T-cell (primary cell): ENCODE measurements around the gene SRMS. TPM values are rescaled to one million over a fixed set of nuclear protein-coding genes. Genes with fewer than 3 reads are reported as not detected.
"Not testable (repeated sequence)": the region's sequence is repeated elsewhere in the genome, so short reads cannot be mapped to it uniquely, and the experiment has no call there.

ENCODE experiments used
- ATAC-seq, 4 experiments: fragments of 200-7000 bp in 3 of 4; fragments of 150-1000 bp in 1 of 4; cut with Tn5 transposase; replicated peaks in 1 of 4; 1 replicate in 3 of 4; 2 replicates in 1 of 4; pipeline ENCODE4 v1.10.0; 2021; ENCODE audit warnings: moderate library complexity in 3 of 4, mild to moderate bottlenecking in 2 of 4, moderate number of reproducible peaks in 1 of 4
- CTCF ChIA-PET, 2 donors: fragments of 300-600 bp; sonication (Branson Sonifier 250); formaldehyde crosslinking; loops; one replicate each; lab custom pipeline; 2022; ENCODE audit warnings: antibody characterized with exemption in 2 of 2; lab: Charles Lee
- POLR2A ChIA-PET, 2 donors: fragments of 300-600 bp; sonication (Branson Sonifier 250); formaldehyde crosslinking; loops; one replicate each; lab custom pipeline; 2022; ENCODE audit warnings: antibody characterized with exemption in 2 of 2; lab: Charles Lee
- DNase-seq, 35 experiments: peaks; one replicate each; pipeline versions ENCODE4 v3.0.0 to v3.0.0-alpha.2; 2013 to 2023
- H3K27ac ChIP-seq: one replicate; pipeline ENCODE4 v1.5.1; 2013; ENCODE audit warnings: low read length
- H3K27me3 ChIP-seq, 2 experiments: replicated peaks in 1 of 2; 1 replicate in 1 of 2; 2 replicates in 1 of 2; pipeline versions ENCODE4 v1.6.1 to v1.7.0; 2013; ENCODE audit warnings: low read length in 1 of 2, mixed read lengths in 1 of 2; ENCODE audit not compliant: control insufficient read depth in 2 of 2, insufficient read depth in 2 of 2; ENCODE audit errors: extremely low read depth in 1 of 2
- H3K36me3 ChIP-seq, 2 donors: 1 replicate in 1 of 2; 2 replicates in 1 of 2; pipeline versions ENCODE4 v1.6.1 to v1.7.0; 2013; ENCODE audit warnings: low read length in 1 of 2; ENCODE audit not compliant: control insufficient read depth in 2 of 2, insufficient read depth in 1 of 2; ENCODE audit errors: extremely low read depth in 1 of 2
- H3K4me1 ChIP-seq, 2 experiments: 1 replicate in 1 of 2; 2 replicates in 1 of 2; pipeline versions ENCODE4 v1.6.1 to v1.7.0; 2013; ENCODE audit warnings: low read length in 2 of 2, mixed read lengths in 1 of 2; ENCODE audit not compliant: insufficient read depth in 2 of 2, control insufficient read depth in 1 of 2; ENCODE audit errors: extremely low read depth in 1 of 2
- H3K4me3 ChIP-seq, 2 donors: 1 replicate in 1 of 2; 2 replicates in 1 of 2; pipeline versions ENCODE4 v1.5.1 to v1.7.0; 2013; ENCODE audit warnings: mild to moderate bottlenecking in 2 of 2, low read length in 1 of 2, moderate library complexity in 1 of 2; ENCODE audit not compliant: control insufficient read depth in 1 of 2; ENCODE audit errors: extremely low read depth in 1 of 2
- H3K9me3 ChIP-seq: 2 replicates; pipeline ENCODE4 v1.7.0; 2013
- H3K27ac Mint-ChIP-seq, 2 donors: one replicate each; pipeline ENCODE4 v1.8.0; 2020 to 2021; ENCODE audit warnings: mild to moderate bottlenecking in 2 of 2, mixed read lengths in 2 of 2
- H3K27me3 Mint-ChIP-seq, 2 donors: one replicate each; pipeline ENCODE4 v1.8.0; 2021 to 2022; ENCODE audit warnings: mixed read lengths in 2 of 2
- H3K36me3 Mint-ChIP-seq: one replicate; pipeline ENCODE4 v1.8.0; 2021; ENCODE audit warnings: mixed read lengths
- H3K4me1 Mint-ChIP-seq, 3 donors: one replicate each; pipeline ENCODE4 v1.8.0; 2020 to 2022; ENCODE audit warnings: mixed read lengths in 3 of 3, mild to moderate bottlenecking in 1 of 3
- H3K4me3 Mint-ChIP-seq, 3 donors: one replicate each; pipeline ENCODE4 v1.8.0; 2020 to 2022; ENCODE audit warnings: mild to moderate bottlenecking in 3 of 3, mixed read lengths in 3 of 3, moderate library complexity in 3 of 3
- H3K9me3 Mint-ChIP-seq, 3 donors: one replicate each; pipeline ENCODE4 v1.8.0; 2020 to 2022; ENCODE audit warnings: mixed read lengths in 3 of 3
- WGBS: methylation state at CpG from one replicate; pipeline ENCODE4 v1.1.5; 2013; ENCODE audit warnings: missing lambda C conversion rate; ENCODE audit not compliant: insufficient coverage; 5-methylcytosine and 5-hydroxymethylcytosine counted together
- total RNA-seq, 35 experiments: library from RNA in 6 of 35; stranded (reverse) in 6 of 35; fragments of 120-200 nt in 1 of 35; gene quantifications; one replicate each; pipeline versions ENCODE4 v1.2.1 to v1.2.4 and lab custom pipeline; 2013 to 2026

SRMS gene
- total RNA-seq, 5 donors from 2014 or later (not counting 1 experiment from before 2014, with no cell fraction given) = not detected

GRCh38 chr20:63559485-63560332 is 12.2 kb upstream of the SRMS start:
- H3K4me1 ChIP-seq, H3K4me1 Mint-ChIP-seq, H3K27ac ChIP-seq, H3K27ac Mint-ChIP-seq, H3K4me3 ChIP-seq, H3K9me3 ChIP-seq, POLR2A ChIA-PET, H3K9me3 Mint-ChIP-seq, CTCF ChIA-PET, H3K27me3 ChIP-seq, ATAC-seq, H3K4me3 Mint-ChIP-seq, H3K27me3 Mint-ChIP-seq: not testable (repeated sequence)
- peak in 12 of 35 experiments; percentile 27 to 75 (median 48) for DNase-seq
- WGBS = 97% methylated on average over 26 of the region's 31 CpGs
- peaks cover 15% of the 10 kb centered on the region for H3K36me3 Mint-ChIP-seq
- peaks cover 14 to 36% of the 10 kb centered on the region in 2 donors for H3K36me3 ChIP-seq

DNA sequence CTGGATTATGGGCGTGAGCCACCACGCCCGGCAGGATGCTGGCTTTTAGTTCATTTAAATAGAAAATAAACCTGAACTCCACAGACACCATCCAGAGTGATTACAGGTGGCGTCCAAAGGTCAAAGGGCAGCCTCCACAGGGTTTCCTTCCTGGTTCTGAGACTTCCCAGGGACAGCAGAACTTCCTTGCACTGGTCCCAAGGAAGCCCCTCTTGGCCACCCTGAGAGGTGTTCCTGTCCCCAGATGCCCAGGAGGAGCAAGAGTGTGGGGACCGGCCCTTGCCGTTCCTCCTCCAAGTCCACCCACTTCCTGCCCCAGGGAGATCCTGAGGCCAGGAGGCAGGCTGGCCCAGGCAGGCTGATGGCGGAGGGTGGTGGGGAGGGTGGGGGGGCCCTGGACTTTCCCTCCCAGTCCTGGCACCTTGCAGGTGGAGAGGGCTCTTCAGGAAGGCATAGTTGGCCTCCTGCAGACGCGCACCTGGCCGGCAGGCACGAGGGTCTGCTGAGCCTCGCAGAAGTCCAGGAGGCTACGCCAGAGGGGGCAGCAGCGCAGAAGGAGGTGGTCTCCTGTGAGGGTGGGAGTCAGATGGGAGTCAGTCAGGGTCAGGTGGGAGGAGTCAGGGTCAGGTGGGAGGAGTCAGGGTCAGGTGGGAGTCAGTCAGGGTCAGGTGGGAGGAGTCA is 11.4 kb upstream of the SRMS start:
- Histone ChIP-seq H3K9me3 (no peaks in the 10 kb centered on the region), H3K36me3 (peaks cover 14 to 32% of the 10 kb centered on the region in 2 donors), H3K27me3 (no peaks in the 10 kb centered on the region), H3K4me3 (no peak overlapping the region), H3K4me1 (peaks cover 0 to 10% of the 10 kb centered on the region in 2 experiments), H3K27ac (no peak overlapping the region)
- H3K36me3 Mint-ChIP-seq = peaks cover 12% of the 10 kb centered on the region
- ChIA-PET POLR2A (no interaction called here), CTCF (no interaction called here)
- peaks cover 0 to 11% (median 0%) of the 10 kb centered on the region in 3 donors for H3K4me1 Mint-ChIP-seq
- 95% methylated on average over 3 of the region's 14 CpGs for WGBS
- H3K4me3 Mint-ChIP-seq = no peak overlapping the region
- ATAC-seq (no peak), DNase-seq (no peak)
- H3K27ac Mint-ChIP-seq = no peak overlapping the region
- H3K27me3 Mint-ChIP-seq = no peaks in the 10 kb centered on the region
- H3K9me3 Mint-ChIP-seq = no peaks in the 10 kb centered on the region

DNA sequence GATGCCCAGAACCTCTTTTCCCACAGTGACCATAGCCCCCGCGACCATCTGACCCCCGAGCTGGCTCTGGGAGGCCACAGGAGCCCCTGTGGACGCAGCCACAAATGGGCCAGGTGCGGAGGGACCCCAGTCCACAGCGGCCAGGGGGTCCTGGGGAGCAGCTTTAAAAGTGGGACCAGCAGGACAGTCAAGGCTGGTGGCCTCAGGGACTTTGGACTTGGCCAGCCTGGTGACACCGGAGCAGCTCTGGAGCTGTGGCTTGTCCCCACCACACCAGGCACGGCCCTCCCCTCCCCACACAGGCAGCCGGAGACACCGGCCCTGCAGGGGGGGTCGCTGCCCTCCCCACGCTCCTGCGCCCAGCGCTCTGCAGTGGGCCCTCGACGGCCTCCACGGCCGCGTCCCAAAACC is 9.9 kb upstream of the SRMS start:
- POLR2A ChIA-PET = no interaction called here
- no peaks in the 10 kb centered on the region for H3K27me3 Mint-ChIP-seq

DNA sequence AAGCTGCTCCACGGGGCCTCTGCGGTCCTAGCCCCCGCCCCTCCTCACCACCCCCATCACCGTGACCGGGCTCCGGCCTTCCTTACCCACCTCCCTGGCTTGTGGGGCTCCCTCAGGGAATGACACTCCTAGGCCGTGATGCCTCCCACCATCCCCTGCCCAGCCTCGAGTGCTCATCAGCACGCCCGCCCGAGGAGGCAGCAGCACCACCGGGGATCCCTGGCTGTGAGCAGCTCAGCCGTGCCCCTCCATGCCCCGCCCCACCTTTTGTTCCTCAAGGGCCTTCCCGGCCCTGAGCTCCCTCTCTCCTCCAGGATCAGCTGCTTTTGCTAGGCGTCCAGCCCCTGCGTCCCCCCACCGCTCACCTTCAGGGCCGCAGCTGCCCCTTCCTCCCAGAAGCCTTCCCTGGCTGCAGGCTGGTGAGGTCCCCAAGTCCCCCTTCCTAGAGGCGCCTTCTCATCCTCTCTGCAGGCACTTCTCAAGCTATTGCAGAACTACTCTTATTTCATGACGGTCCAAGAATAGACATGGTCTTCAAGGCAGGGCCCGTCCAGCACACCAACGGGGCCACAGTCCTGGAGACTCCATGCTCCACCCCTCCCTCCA is 9.4 kb upstream of the SRMS start:
- no peaks in the 10 kb centered on the region for H3K9me3 ChIP-seq
- peaks cover 0 to 2% of the 10 kb centered on the region in 2 experiments for H3K27me3 ChIP-seq
- Mint-ChIP-seq H3K27ac (no peak overlapping the region), H3K4me3 (no peak overlapping the region), H3K4me1 (peaks cover 11 to 23% (median 13%) of the 10 kb centered on the region in 3 donors), H3K36me3 (peaks cover 12% of the 10 kb centered on the region), H3K27me3 (no peaks in the 10 kb centered on the region), H3K9me3 (no peaks in the 10 kb centered on the region)
- ChIA-PET CTCF (no interaction called here), POLR2A (no interaction called here)
- H3K27ac ChIP-seq = no peak overlapping the region
- H3K36me3 ChIP-seq = peaks cover 10 to 22% of the 10 kb centered on the region in 2 donors
- H3K4me1 ChIP-seq = peaks cover 9 to 29% of the 10 kb centered on the region in 2 experiments
- ATAC-seq = no peak
- H3K4me3 ChIP-seq = no peak overlapping the region
- no peak for DNase-seq
- WGBS = 85% methylated on average over 19 of the region's 23 CpGs

More for the DNA sequence above, 9.9 kb upstream of the SRMS start:
- H3K27ac Mint-ChIP-seq = no peak overlapping the region
- WGBS = 91% methylated on average over 8 of the region's 19 CpGs
- H3K9me3 Mint-ChIP-seq = no peaks in the 10 kb centered on the region
- H3K36me3 Mint-ChIP-seq = peaks cover 12% of the 10 kb centered on the region
- no peaks in the 10 kb centered on the region for H3K27me3 ChIP-seq
- CTCF ChIA-PET = no interaction called here
- H3K36me3 ChIP-seq = peaks cover 13 to 26% of the 10 kb centered on the region in 2 donors
- no peaks in the 10 kb centered on the region for H3K9me3 ChIP-seq
- H3K4me3 ChIP-seq = no peak overlapping the region
- peaks cover 8 to 18% (median 8%) of the 10 kb centered on the region in 3 donors for H3K4me1 Mint-ChIP-seq
- H3K4me1 ChIP-seq = peaks cover 4 to 24% of the 10 kb centered on the region in 2 experiments
- H3K27ac ChIP-seq = no peak overlapping the region
- no peak for DNase-seq
- H3K4me3 Mint-ChIP-seq = no peak overlapping the region
- no peak for ATAC-seq

DNA sequence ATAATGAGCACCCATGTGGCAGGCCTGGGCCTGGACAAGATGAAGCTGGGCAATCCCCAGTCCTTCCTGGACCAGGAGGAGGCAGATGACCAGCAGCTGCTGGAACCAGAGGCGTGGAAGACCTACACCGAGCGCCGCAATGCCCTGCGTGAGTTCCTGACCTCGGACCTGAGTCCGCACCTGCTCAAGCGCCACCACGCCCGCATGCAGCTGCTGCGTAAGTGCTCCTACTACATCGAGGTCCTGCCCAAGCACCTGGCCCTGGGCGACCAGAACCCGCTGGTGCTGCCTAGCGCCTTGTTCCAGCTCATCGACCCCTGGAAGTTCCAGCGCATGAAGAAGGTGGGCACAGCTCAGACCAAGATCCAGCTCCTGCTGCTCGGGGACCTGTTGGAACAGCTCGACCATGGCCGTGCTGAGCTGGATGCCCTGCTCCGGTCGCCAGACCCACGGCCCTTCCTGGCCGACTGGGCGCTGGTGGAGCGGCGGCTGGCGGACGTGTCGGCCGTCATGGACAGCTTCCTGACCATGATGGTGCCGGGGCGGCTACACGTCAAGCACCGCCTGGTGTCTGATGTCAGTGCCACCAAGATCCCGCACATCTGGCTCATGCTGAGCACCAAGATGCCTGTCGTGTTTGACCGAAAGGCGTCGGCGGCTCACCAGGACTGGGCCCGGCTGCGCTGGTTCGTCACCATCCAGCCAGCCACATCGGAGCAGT is 8.3 kb upstream of the SRMS start:
- H3K4me3 ChIP-seq = no peak overlapping the region
- DNase-seq (no peak), ATAC-seq (no peak)
- peaks cover 0 to 7% of the 10 kb centered on the region in 2 experiments for H3K27me3 ChIP-seq
- 95% methylated on average over 44 of the region's 45 CpGs for WGBS
- Mint-ChIP-seq H3K36me3 (peaks cover 12% of the 10 kb centered on the region), H3K4me1 (peaks cover 11 to 28% (median 14%) of the 10 kb centered on the region in 3 donors), H3K27me3 (no peaks in the 10 kb centered on the region), H3K9me3 (no peaks in the 10 kb centered on the region), H3K4me3 (no peak overlapping the region), H3K27ac (no peak overlapping the region)
- peaks cover 7 to 11% of the 10 kb centered on the region in 2 donors for H3K36me3 ChIP-seq
- H3K4me1 ChIP-seq = peaks cover 11 to 32% of the 10 kb centered on the region in 2 experiments
- H3K9me3 ChIP-seq = no peaks in the 10 kb centered on the region
- ChIA-PET CTCF (no interaction called here), POLR2A (interaction anchor here in 1 of 2 donors (0.6 kb wide), 1 partner anchor 251 kb away, joined by 4 read pairs; no protein-coding TSS in a partner anchor)
- H3K27ac ChIP-seq = no peak overlapping the region
